Stimulated activated CD4-positive, alpha-beta T cell treated with anti-CD3 and anti-CD28 coated beads, Interleukin-12 subunit alpha, Interleukin-12 subunit beta, amount 100 ng/mL, for 24 hours (primary cell): ENCODE data around the gene ISLR.

Experiments
- DNase-seq, 2 experiments: peaks; one replicate each; pipeline ENCODE4 v3.0.0-alpha.2; 2020; ENCODE audit warnings: low read depth in 2 of 2

The ISLR gene

DNA sequence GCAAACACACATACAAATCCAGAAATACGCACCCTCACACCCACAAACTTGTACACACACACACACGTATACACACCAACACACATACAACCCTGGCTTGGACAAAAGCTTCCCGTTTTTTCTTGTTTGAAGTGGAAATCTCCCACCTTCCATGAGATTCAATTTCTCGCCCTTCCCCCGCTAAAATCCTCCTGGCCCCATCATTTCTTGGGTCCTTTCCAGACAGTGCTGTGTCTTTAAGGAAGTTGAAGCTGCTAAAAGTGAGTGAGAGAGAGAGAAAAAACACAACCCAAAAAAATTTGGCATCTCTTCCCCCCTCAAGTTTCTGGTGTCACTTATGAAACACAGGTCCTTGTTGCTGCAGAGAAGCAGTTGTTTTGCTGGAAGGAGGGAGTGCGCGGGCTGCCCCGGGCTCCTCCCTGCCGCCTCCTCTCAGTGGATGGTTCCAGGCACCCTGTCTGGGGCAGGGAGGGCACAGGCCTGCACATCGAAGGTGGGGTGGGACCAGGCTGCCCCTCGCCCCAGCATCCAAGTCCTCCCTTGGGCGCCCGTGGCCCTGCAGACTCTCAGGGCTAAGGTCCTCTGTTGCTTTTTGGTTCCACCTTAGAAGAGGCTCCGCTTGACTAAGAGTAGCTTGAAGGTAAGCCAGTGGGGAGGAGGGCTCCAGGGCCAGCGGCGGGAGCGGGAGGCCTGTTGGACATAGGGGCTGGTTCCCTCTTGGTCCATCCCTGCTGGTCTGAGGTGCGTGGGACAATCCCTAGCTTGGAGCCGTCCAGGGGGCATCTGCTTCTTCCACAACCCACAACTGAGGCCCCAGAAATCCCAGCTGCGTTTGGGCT lies at the start of gene ISLR:
ISLR (plus strand) TSS at position 331 of the 839 bp plus-strand sequence. CDS start 1,149 bp downstream, outside the sequence.
- DNase-seq: no peak

- DNase-seq: no peak
These were observed 49.3 kb upstream of the ISLR start for GRCh38 chr15:74124196-74124595.

GRCh38 chr15:74124759-74125158 lies 48.8 kb upstream of the ISLR start:
- no peak for DNase-seq

GRCh38 chr15:74127255-74127953 lies 46.1 kb upstream of the ISLR start:
- DNase-seq: peak; percentile 74 to 89

- DNase-seq: no peak
These were observed 45.3 kb upstream of the ISLR start for GRCh38 chr15:74127954-74128784.

GRCh38 chr15:74128785-74129585 lies 44.5 kb upstream of the ISLR start:
- no peak for DNase-seq

DNA sequence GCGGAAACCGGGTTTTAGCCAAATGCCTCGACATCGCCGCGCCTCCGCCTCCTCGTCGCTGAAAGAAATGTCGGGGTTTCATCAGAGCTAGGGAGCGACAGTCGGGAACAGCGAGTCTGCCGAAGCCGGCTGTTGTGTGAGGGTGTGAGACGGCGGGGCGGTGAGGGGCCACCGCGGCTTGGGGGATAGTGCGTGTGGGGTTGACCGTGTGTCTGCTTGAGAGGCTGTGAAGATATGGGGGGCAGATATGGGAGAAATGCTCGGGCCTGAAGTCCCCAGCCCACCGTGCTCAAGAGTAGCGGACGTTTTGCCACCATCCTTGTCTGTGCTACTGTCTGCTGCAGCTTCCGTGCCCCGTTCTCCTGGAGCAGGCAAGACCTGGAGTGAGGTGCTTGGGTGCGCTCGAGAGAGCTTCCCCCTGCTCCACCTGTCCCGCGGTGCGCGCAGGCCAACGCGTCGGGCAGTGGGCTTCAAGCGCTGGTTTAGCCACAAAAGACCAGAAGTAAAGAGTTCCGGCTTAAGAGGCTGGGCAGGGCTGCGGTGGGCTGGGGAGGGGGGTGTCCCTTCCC lies 43.8 kb upstream of the ISLR start:
- no peak for DNase-seq

- no peak for DNase-seq
These were observed 43.2 kb upstream of the ISLR start, which contains the start of gene ISLR2 for GRCh38 chr15:74130155-74130848. TSS of gene ISLR2 (plus strand) at chr15:74130586. CDS start at chr15:74132755, 2,169 bp downstream.

DNA sequence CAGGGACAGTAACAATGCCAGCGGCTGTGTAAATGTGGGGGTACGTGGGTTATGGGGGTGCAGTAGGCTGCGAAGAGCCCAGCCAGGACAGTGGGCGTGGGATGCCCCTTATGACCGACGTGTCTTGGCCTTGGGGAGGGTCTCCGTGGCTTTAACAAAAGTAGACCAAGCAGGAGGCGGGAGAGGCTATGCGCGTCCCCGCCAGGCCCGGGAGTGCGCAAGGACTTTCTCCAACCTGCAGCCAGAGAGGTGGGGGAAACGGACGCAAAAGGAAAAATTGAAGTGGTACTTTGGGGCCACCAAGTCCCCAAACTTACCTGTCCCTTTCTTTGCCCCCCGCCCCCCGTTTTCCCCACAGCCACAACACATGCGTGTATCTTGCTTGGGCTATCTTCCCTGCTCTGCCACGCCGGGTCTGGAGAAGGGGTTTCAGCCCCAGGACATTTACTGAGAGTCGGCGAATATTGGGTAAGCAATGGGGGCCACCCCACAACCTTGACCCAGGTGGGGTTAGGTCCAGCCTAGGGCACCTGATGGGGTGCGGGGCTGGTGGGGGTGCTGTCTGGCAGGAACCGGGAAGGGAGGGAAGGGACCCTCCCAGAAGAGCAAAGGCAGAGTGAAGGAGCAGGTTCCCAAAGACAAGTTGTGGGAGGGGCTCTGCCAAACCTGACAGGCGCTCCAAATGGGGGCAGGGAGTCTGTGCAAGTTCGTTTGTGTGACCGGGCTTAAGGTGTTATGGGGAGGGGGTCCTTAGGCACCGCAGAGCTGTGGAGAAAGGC lies 42.5 kb upstream of the ISLR start:
- DNase-seq: no peak

DNA sequence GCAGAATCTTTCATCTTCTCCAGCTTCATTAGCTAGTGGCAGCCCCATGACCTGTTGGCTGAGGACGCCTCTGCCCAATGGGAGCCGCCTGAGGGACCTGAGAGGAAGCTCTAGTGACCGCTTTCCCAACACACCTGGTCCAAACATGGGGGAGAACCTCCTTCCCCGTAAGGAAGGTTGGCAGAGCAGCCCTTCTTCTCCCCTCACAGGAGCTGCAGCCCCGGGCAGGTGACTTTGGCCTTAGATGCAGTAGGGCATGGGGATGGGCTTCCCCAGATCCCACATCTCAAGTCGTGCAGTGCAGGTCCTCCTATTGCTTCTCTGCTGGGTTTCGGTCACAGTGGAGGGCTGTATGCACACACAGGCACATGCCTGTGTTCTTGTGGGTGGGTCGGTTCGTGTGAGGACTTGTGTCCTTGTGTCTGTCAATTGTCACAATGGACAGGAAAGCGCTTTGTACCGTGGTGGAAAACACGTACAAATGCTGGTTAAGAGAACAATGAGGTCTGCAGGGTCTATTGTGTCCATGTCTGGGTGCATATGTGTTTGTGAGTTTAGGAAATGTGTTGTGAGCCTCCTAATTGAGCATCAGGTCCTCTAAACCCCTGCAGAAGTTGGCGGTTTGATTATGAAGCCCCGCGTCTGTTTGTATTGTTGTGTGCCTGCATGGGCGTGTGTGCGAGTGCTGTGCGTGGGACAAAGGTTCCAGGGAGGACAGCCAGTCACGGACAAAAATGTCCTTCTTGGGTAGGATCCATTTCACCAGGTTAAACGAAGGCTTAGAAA lies 41.7 kb upstream of the ISLR start:
- no peak for DNase-seq

GRCh38 chr15:74132681-74133651 lies 40.5 kb upstream of the ISLR start:
- DNase-seq: no peak

- DNase-seq: no peak
These were observed 39.7 kb upstream of the ISLR start for GRCh38 chr15:74133694-74134386.

- DNase-seq: no peak
These were observed 39.0 kb upstream of the ISLR start for GRCh38 chr15:74134387-74135027.

DNA sequence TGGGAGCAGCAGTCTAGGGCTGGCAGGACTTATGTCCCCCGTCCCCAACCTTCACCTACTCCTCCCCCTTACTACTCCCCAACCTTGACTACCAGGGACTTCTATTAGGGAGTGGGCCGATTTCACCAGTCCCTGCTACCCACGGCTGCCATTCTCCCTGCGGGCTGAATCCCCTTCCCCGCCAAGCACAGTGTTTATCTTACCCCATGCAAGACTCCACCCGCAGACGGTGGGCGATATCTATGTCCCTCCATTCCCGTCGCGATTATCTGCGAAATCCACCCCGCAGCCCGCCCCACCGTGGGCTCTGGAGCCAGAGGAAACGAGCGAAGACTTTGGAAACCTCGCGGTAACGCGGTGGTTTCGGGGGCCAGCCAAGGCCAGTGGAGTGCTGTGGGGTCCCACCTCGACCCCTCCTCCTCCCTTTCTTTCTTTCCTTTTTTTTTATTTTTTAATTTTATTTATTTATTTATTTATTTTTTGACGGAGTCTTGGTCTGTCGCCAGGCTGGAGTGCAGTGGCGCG lies 38.4 kb upstream of the ISLR start:
- DNase-seq: no peak

DNA sequence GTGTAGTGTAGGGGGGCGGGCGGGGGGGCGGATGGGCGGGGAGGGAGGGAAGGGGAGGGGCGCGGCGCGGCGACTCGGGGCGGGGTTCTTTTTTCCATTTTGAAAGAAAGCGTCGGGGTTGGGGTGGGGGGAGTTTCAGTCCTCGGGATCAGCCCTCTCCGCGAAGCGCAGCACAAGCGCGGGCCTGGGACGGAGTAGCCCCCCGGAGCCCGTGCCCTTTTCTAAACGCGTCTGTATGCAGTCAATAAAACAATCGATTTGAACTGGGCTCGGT lies 37.0 kb upstream of the ISLR start:
- no peak for DNase-seq

- no peak for DNase-seq
These were observed 36.5 kb upstream of the ISLR start for GRCh38 chr15:74136814-74137536.
